Thoracic aorta (tissue), 2 donors: ENCODE data around the gene PLVAP. TPM values are rescaled to one million over a fixed set of nuclear protein-coding genes. Genes with fewer than 3 reads are reported as not detected.

ENCODE experiments used
- ATAC-seq: fragments of 150-250 bp; one replicate; pipeline ENCODE4 v1.8.0; 2017; ENCODE audit warnings: low read depth; ENCODE audit not compliant: insufficient number of reproducible peaks, low FRiP score
- DNase-seq: peaks from one replicate; pipeline ENCODE4 v3.0.0-alpha.2; 2020; ENCODE audit warnings: low spot score
- H3K27ac ChIP-seq, 2 donors: fragments of 200-600 bp; sonication (generic); 1 replicate in 1 of 2; 2 replicates in 1 of 2; pipeline ENCODE4 v1.5.1; 2016; ENCODE audit warnings: mild to moderate bottlenecking in 2 of 2, moderate library complexity in 2 of 2
- H3K27me3 ChIP-seq: fragments of 200-600 bp; sonication (generic); replicated peaks from 2 replicates; pipeline ENCODE4 v1.6.0; 2016; ENCODE audit warnings: mild to moderate bottlenecking; ENCODE audit not compliant: insufficient read depth
- H3K36me3 ChIP-seq: fragments of 200-600 bp; sonication (generic); one replicate; pipeline ENCODE4 v1.5.1; 2016
- H3K4me1 ChIP-seq, 2 donors: fragments of 200-600 bp; sonication (generic); 1 replicate in 1 of 2; 2 replicates in 1 of 2; pipeline versions ENCODE4 v1.5.1 to v1.6.0; 2016; ENCODE audit warnings: low read depth in 2 of 2, mild to moderate bottlenecking in 1 of 2; ENCODE audit not compliant: control insufficient read depth in 1 of 2
- H3K4me3 ChIP-seq: fragments of 200-600 bp; sonication (generic); 2 replicates; pipeline ENCODE4 v1.5.1; 2016; ENCODE audit warnings: mild to moderate bottlenecking
- H3K9me3 ChIP-seq: fragments of 200-600 bp; sonication (generic); 2 replicates; pipeline ENCODE4 v1.5.1; 2016
- CTCF ChIP-seq: fragments of 200-600 bp; sonication (generic); IDR thresholded peaks from one replicate; pipeline ENCODE4 v1.5.1; 2019; ENCODE audit warnings: antibody characterized with exemption
- total RNA-seq, 2 donors: library from RNA; depleted of rRNA; stranded (reverse); fragments of >200 nt; gene quantifications; one replicate each; pipeline versions ENCODE4 v1.1.0 to v1.2.3, GENCODE V29; 2016

The PLVAP gene
- total RNA-seq, 2 donors from 2014 or later = 120 to 126 TPM

GRCh38 chr19:17394891-17395415 lies 17.8 kb upstream of the PLVAP start:
- DNase-seq (no peak), ATAC-seq (no peak)
- Histone ChIP-seq H3K4me3 (no peak overlapping the region), H3K36me3 (no peaks in the 10 kb centered on the region), H3K4me1 (peaks cover 3 to 13% of the 10 kb centered on the region in 2 donors), H3K27ac (no peak overlapping the region), H3K9me3 (no peaks in the 10 kb centered on the region), H3K27me3 (no peaks in the 10 kb centered on the region)
- TF ChIP-seq CTCF = peak; percentile 54

GRCh38 chr19:17393914-17394313 lies 16.8 kb upstream of the PLVAP start, which contains the start of gene CCDC194:
CCDC194 (minus strand) TSS chr19:17394196; CDS start chr19:17394158, 38 bp downstream.
- no peak within 1 kb of the TSS for H3K27ac ChIP-seq
- no peaks in the 10 kb centered on the region for H3K36me3 ChIP-seq
- H3K27me3 ChIP-seq = no peaks in the 10 kb centered on the region
- no peak for ATAC-seq
- TF ChIP-seq CTCF = no peak
- H3K4me1 ChIP-seq = peaks cover 3 to 13% of the 10 kb centered on the region in 2 donors
- no peak within 1 kb of the TSS for H3K4me3 ChIP-seq
- no peaks in the 10 kb centered on the region for H3K9me3 ChIP-seq
- DNase-seq = no peak

GRCh38 chr19:17393002-17393401 lies 15.9 kb upstream of the PLVAP start:
- Histone ChIP-seq H3K36me3 (no peaks in the 10 kb centered on the region), H3K9me3 (no peaks in the 10 kb centered on the region), H3K27ac (no peak overlapping the region), H3K4me1 (peaks cover 3 to 13% of the 10 kb centered on the region in 2 donors), H3K4me3 (no peak overlapping the region), H3K27me3 (no peaks in the 10 kb centered on the region)
- TF ChIP-seq CTCF = no peak
- ATAC-seq = no peak
- DNase-seq = no peak

- H3K36me3 ChIP-seq = no peaks in the 10 kb centered on the region
- no peaks in the 10 kb centered on the region for H3K27me3 ChIP-seq
- peak overlapping the region; percentile 83 for H3K4me3 ChIP-seq
- H3K27ac ChIP-seq = no peak overlapping the region
- ATAC-seq (no peak), DNase-seq (no peak)
- H3K4me1 ChIP-seq = peaks cover 3 to 13% of the 10 kb centered on the region in 2 donors
- peak; percentile 11 for TF ChIP-seq CTCF
- no peaks in the 10 kb centered on the region for H3K9me3 ChIP-seq
Measured at GRCh38 chr19:17391371-17392151, 14.4 kb upstream of the PLVAP start.

GRCh38 chr19:17390665-17391370 lies 13.7 kb upstream of the PLVAP start:
- H3K4me1 ChIP-seq = peaks cover 3 to 14% of the 10 kb centered on the region in 2 donors
- peak; percentile 71 for DNase-seq
- no peaks in the 10 kb centered on the region for H3K36me3 ChIP-seq
- no peaks in the 10 kb centered on the region for H3K27me3 ChIP-seq
- TF ChIP-seq CTCF = peak; percentile 70
- no peaks in the 10 kb centered on the region for H3K9me3 ChIP-seq
- H3K4me3 ChIP-seq = peak overlapping the region; percentile 83
- peak; percentile 71 for ATAC-seq
- no peak overlapping the region for H3K27ac ChIP-seq
